Smooth muscle cell (in vitro differentiated cells): ENCODE results near the gene PRAF2. TPM values are rescaled to one million over a fixed set of nuclear protein-coding genes. Genes with fewer than 3 reads are reported as not detected.

Source experiments
- DNase-seq: peaks from one replicate; lab custom pipeline; 2025; ENCODE audit not compliant: unreplicated experiment; lab: John Stamatoyannopoulos, UW
- H2AFZ ChIP-seq: fragments of 200-600 bp; sonication (generic); 2 replicates; pipeline ENCODE4 v1.6.0; 2016; ENCODE audit warnings: antibody characterized with exemption, low read depth, mild to moderate bottlenecking
- H3F3A ChIP-seq: fragments of 200-600 bp; sonication (generic); 2 replicates; pipeline ENCODE4 v1.6.0; 2017; ENCODE audit warnings: antibody characterized with exemption, low read depth
- H3K27ac ChIP-seq: fragments of 200-600 bp; sonication (generic); 2 replicates; pipeline ENCODE4 v1.5.1; 2016; ENCODE audit warnings: low read depth, mild to moderate bottlenecking
- H3K27me3 ChIP-seq: fragments of 200-600 bp; sonication (generic); 2 replicates; pipeline ENCODE4 v1.6.1; 2016; ENCODE audit warnings: low read depth, mild to moderate bottlenecking
- H3K36me3 ChIP-seq: fragments of 200-600 bp; sonication (generic); 2 replicates; pipeline ENCODE4 v1.5.1; 2016; ENCODE audit warnings: low read depth
- H3K4me1 ChIP-seq: fragments of 200-600 bp; sonication (generic); 2 replicates; pipeline ENCODE4 v1.5.1; 2016; ENCODE audit warnings: low read depth
- H3K4me2 ChIP-seq: fragments of 200-600 bp; sonication (generic); 2 replicates; pipeline ENCODE4 v1.6.0; 2016; ENCODE audit warnings: mild to moderate bottlenecking
- H3K4me3 ChIP-seq: fragments of 200-600 bp; sonication (generic); 2 replicates; pipeline ENCODE4 v1.5.1; 2016; ENCODE audit warnings: mild to moderate bottlenecking
- H3K79me2 ChIP-seq: fragments of 200-600 bp; sonication (generic); 2 replicates; pipeline ENCODE4 v1.6.0; 2016; ENCODE audit warnings: low read depth, mild to moderate bottlenecking
- H3K9ac ChIP-seq: fragments of 200-600 bp; sonication (generic); 2 replicates; pipeline ENCODE4 v1.6.0; 2016; ENCODE audit warnings: low read depth
- H3K9me3 ChIP-seq: fragments of 200-600 bp; sonication (generic); replicated peaks from 2 replicates; pipeline ENCODE4 v1.5.1; 2016; ENCODE audit warnings: low read depth
- H4K20me1 ChIP-seq: fragments of 200-600 bp; sonication (generic); 2 replicates; pipeline ENCODE4 v1.6.0; 2016; ENCODE audit warnings: low read depth
- WGBS: methylation state at CpG from one replicate; pipeline ENCODE4 v1.1.7; 2016; ENCODE audit warnings: low lambda C conversion rate; 5-methylcytosine and 5-hydroxymethylcytosine counted together
- polyA plus RNA-seq: library from polyadenylated mRNA; unstranded; fragments of >200 nt; fragmentation: Nextera tagmentation; extraction: Ambion mirVana; gene quantifications from 2 replicates; pipeline ENCODE4 v1.2.1, GENCODE V29; 2016
- total RNA-seq: library from RNA; depleted of rRNA; stranded (reverse); fragments of >200 nt; gene quantifications from 2 replicates; pipeline ENCODE4 v1.2.3, GENCODE V29; 2014
- TF ChIP-seq, protein P1 (sequence below): fragments of 200-600 bp; sonication (generic); IDR thresholded peaks from 2 replicates; pipeline ENCODE4 v1.5.1; 2017; ENCODE audit warnings: borderline replicate concordance, mild to moderate bottlenecking, antibody characterized with exemption; ENCODE audit not compliant: insufficient read depth, poor library complexity, severe bottlenecking

The PRAF2 gene
- total and polyA plus RNA-seq, 2 experiments from 2014 or later: 43.6 to 143 TPM

DNA sequence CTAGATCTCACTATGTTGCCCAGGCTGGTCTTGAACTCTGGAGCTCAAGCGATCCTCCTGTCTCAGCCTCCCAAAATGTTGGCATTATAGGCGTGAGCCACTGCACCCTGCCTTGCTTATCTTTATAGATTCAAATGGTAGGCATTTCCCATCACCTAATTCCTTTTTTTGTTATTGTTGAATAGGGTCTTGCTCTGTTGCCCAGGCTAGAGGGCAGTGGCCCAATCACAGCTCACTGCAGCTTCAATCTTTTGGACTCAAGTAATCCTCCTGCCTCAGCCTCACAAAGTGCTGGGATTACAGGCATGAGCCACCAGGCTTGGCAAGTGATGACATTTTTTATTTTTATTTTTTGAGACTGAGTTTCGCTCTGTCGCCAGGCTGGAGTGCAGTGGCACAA, 22.6 kb upstream of the PRAF2 start:
- TF ChIP-seq, protein P1, sequence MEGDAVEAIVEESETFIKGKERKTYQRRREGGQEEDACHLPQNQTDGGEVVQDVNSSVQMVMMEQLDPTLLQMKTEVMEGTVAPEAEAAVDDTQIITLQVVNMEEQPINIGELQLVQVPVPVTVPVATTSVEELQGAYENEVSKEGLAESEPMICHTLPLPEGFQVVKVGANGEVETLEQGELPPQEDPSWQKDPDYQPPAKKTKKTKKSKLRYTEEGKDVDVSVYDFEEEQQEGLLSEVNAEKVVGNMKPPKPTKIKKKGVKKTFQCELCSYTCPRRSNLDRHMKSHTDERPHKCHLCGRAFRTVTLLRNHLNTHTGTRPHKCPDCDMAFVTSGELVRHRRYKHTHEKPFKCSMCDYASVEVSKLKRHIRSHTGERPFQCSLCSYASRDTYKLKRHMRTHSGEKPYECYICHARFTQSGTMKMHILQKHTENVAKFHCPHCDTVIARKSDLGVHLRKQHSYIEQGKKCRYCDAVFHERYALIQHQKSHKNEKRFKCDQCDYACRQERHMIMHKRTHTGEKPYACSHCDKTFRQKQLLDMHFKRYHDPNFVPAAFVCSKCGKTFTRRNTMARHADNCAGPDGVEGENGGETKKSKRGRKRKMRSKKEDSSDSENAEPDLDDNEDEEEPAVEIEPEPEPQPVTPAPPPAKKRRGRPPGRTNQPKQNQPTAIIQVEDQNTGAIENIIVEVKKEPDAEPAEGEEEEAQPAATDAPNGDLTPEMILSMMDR: no peak
- no peak for DNase-seq
- Histone ChIP-seq H2AFZ (no peak overlapping the region), H3K27ac (no peak overlapping the region), H3K4me2 (no peak overlapping the region), H4K20me1 (no peaks in the 10 kb centered on the region), H3K27me3 (no peaks in the 10 kb centered on the region), H3K4me3 (no peak overlapping the region), H3K9me3 (no peaks in the 10 kb centered on the region), H3F3A (no peaks in the 10 kb centered on the region), H3K9ac (no peak overlapping the region), H3K79me2 (no peaks in the 10 kb centered on the region), H3K36me3 (no peaks in the 10 kb centered on the region), H3K4me1 (no peaks in the 10 kb centered on the region)
- 91% methylated on average over 4 of the region's 4 CpGs for WGBS

DNA sequence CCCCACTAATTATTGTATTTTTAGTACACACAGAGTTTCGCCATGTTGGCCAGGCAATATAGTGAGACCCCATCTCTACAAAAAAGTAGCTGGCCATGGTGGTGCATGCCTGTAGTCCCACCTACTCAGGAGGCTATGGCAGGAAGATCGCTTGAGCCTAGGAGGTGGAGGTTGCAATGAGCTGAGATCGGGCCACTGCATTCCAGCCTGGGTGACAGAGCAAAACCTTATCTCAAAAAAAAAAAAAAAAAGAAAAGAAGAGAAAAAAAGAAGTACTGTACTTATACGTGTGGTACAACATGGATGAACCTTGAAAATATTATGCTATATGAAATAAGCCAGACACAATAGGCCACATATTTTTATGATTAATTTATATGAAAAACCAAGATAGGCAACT, 15.8 kb upstream of the PRAF2 start:
- Histone ChIP-seq H3K27ac (no peak overlapping the region), H4K20me1 (no peaks in the 10 kb centered on the region), H3K36me3 (no peaks in the 10 kb centered on the region), H2AFZ (no peak overlapping the region), H3K4me1 (no peaks in the 10 kb centered on the region), H3K9me3 (no peaks in the 10 kb centered on the region), H3K4me2 (no peak overlapping the region), H3K79me2 (no peaks in the 10 kb centered on the region), H3K4me3 (no peak overlapping the region), H3K9ac (no peak overlapping the region), H3F3A (no peaks in the 10 kb centered on the region), H3K27me3 (no peaks in the 10 kb centered on the region)
- DNase-seq: no peak
- 81% methylated on average over 4 of the region's 4 CpGs for WGBS
- TF ChIP-seq, protein P1: no peak

DNA sequence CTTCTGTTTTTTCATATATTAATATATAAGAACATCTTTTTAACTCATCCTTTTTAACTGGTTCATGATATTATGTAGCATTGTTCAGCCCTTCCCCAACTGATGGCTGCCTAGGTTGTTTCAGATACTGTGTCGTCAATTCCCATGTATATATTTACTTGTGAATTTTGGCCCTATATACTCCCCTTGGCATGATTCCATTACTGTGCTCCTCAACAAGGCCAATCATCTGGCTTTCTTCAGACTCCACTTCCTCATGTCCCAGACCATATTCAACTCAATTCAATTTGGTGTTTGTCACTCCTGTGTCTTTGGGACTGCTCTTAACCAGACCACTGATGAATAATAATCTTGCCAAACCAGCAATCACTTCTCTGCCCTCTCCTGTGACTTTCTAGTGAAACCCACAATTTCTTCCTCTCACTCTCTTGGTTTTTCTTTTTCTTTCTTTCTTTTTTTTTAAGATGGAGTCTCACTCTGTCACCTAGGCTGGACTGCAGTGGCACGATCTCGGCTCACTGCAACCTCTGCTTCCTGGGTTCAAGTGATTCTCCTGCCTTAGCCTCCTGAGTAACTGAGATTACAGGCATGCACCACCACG, 8.6 kb upstream of the PRAF2 start:
- TF ChIP-seq, protein P1: no peak
- Histone ChIP-seq H3F3A (no peaks in the 10 kb centered on the region), H3K4me3 (no peak overlapping the region), H3K27me3 (no peaks in the 10 kb centered on the region), H4K20me1 (no peaks in the 10 kb centered on the region), H3K27ac (no peak overlapping the region), H3K4me1 (no peaks in the 10 kb centered on the region), H3K4me2 (no peak overlapping the region), H3K9ac (no peak overlapping the region), H3K36me3 (no peaks in the 10 kb centered on the region), H3K79me2 (no peaks in the 10 kb centered on the region), H2AFZ (no peak overlapping the region), H3K9me3 (no peaks in the 10 kb centered on the region)
- no peak for DNase-seq
- WGBS: 81% methylated on average over 4 of the region's 4 CpGs
